T-helper 1 cell treated with Interleukin-12 subunit alpha and Interleukin-12 subunit beta and Interleukin-4 antibody, amounts not matched to agents 30 μg/mL and 1 μg/mL, for 36 hours (primary cell): ENCODE data around the gene CHRM5.

Source experiments
- H3K27ac Mint-ChIP-seq: one replicate; pipeline ENCODE4 v1.8.0; 2021; ENCODE audit warnings: mild to moderate bottlenecking, mixed read lengths
- H3K27me3 Mint-ChIP-seq: one replicate; pipeline ENCODE4 v1.8.0; 2021; ENCODE audit warnings: low read depth, mixed read lengths
- H3K36me3 Mint-ChIP-seq: one replicate; pipeline ENCODE4 v1.8.0; 2021; ENCODE audit warnings: low read depth, mixed read lengths
- H3K4me1 Mint-ChIP-seq: one replicate; pipeline ENCODE4 v1.8.0; 2021; ENCODE audit warnings: low read depth, mixed read lengths
- H3K4me3 Mint-ChIP-seq: one replicate; pipeline ENCODE4 v1.8.0; 2021; ENCODE audit warnings: mild to moderate bottlenecking, moderate library complexity, mixed read lengths
- H3K9me3 Mint-ChIP-seq: one replicate; pipeline ENCODE4 v1.8.0; 2021; ENCODE audit warnings: mixed read lengths

The CHRM5 gene

DNA sequence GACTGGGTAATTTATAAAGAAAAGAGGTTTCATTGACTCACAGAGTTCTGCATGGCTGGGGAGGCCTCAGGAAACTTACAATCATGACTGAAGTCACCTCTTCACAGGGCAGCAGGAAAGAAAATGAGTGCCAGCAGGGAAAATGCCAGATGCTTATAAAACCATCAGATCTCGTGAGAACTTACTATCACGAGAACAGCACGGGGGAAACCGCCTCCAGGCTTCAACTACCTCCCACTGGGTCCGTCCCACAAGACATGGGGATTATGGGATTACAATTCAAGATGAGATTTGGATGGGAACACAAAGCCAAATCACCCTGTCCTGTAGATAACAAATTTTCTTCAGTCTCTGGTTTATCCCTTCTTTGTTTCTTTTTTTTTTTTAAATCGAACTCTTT is 101.7 kb downstream of the CHRM5 start:
- no peaks in the 10 kb centered on the region for H3K4me1 Mint-ChIP-seq
- H3K36me3 Mint-ChIP-seq, result peaks cover 3% of the 10 kb centered on the region
- no peaks in the 10 kb centered on the region for H3K9me3 Mint-ChIP-seq
- H3K27ac Mint-ChIP-seq, result no peak overlapping the region
- no peaks in the 10 kb centered on the region for H3K27me3 Mint-ChIP-seq
- H3K4me3 Mint-ChIP-seq, result no peak overlapping the region

DNA sequence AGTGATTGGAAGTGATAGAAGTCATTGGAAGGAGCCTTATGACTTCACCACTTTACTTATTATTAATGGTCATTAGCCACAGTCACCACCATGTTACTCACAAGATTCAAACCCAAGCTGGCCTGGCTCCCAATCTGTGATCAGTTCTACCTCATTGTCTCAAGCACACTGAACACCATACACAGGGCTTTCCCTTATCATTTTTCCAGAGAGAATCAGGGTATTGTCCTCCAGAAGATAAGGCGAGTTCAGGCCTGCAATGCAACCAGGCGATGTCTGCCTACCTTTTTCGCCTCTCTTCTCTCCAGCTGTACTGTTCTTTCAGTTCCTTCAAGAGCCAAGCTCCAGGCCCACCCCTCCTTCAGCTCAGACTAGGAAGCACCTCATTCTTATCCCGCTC is 108.5 kb downstream of the CHRM5 start:
- H3K9me3 Mint-ChIP-seq, result no peaks in the 10 kb centered on the region
- no peaks in the 10 kb centered on the region for H3K4me1 Mint-ChIP-seq
- no peak overlapping the region for H3K27ac Mint-ChIP-seq
- peaks cover 6% of the 10 kb centered on the region for H3K36me3 Mint-ChIP-seq
- no peak overlapping the region for H3K4me3 Mint-ChIP-seq
- H3K27me3 Mint-ChIP-seq, result no peaks in the 10 kb centered on the region

DNA sequence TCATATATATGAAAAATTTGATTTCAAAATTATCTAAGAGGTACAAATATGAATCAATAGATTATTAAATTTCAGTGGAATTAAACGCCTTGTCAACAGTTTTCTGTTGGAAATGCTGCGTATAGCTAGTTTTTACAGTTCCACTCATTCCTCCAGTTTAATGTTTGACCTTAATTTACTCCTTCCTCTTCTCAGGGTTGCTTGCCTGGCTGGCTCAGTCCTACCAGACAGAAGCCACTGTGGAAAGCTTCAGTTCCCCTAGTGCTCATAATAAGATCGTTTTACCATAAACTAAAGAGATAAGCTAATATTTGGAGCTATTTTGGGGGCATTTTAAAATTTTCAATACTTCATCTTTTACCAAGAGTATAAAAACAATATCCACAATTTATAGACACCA is 110.6 kb downstream of the CHRM5 start:
- H3K4me1 Mint-ChIP-seq, result no peaks in the 10 kb centered on the region
- peaks cover 12% of the 10 kb centered on the region for H3K36me3 Mint-ChIP-seq
- no peaks in the 10 kb centered on the region for H3K27me3 Mint-ChIP-seq
- no peaks in the 10 kb centered on the region for H3K9me3 Mint-ChIP-seq
- no peak overlapping the region for H3K4me3 Mint-ChIP-seq
- H3K27ac Mint-ChIP-seq, result no peak overlapping the region

DNA sequence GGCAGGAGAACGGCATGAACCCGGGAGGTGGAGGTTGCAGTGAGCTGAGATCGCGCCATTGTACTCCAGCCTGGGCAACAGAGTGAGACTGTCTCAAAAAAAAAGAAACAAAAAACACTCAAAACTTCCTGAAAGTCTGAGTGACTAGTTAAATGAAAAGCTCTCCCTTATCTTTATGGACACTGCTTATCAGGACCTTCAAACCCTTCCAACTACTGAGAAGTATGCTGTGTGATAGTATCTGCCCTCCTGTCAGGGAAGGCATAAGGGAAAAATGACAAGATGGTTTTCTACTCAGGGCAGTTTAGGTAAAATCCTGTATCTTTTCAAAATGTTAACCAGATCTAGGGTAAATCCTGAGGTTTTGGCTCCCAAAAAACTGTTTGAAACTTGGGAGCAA is 111.6 kb downstream of the CHRM5 start:
- Mint-ChIP-seq H3K9me3 (no peaks in the 10 kb centered on the region), H3K36me3 (peaks cover 15% of the 10 kb centered on the region), H3K27ac (no peak overlapping the region), H3K4me3 (no peak overlapping the region), H3K4me1 (no peaks in the 10 kb centered on the region), H3K27me3 (no peaks in the 10 kb centered on the region)

DNA sequence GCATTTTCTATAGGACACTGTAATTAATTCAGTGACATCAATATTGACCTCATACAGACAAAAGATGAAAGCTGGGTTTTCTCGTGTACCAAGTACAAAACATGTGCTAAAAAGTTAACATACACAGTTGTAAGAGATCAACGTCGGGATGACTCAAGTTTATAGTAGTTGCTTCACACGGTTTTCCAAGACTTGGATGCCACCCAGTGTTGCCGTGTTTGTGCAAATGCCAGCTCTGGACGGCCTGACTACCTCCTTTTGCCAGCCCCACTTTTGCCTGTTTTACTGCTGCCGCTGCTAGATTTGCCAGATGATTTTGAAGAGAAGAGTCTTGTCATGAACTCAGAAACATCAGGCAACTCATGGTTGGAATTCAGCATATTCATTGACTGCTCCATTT is 115.8 kb downstream of the CHRM5 start:
- Mint-ChIP-seq H3K9me3 (no peaks in the 10 kb centered on the region), H3K27ac (no peak overlapping the region), H3K27me3 (no peaks in the 10 kb centered on the region), H3K4me3 (no peak overlapping the region), H3K36me3 (peaks cover 27% of the 10 kb centered on the region), H3K4me1 (peaks cover 2% of the 10 kb centered on the region)

DNA sequence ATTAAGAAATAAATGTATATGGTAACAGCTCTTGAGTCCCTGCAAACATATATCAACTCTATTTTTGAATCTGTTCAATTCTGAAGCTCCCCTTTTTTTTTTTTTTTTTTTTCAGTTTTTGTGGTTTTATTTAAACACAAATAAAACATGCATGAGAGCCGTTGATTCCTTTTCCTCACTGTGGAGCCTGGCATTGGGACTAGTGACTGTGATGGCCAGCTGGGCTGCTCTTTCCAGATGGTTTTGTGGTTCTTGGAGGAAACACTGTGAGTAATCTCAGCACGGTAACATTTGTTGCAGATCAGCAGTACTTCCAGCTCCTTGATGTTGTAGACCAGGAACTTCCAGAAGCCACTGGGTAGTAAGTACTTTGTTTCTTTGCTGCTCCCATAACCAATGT is 117.4 kb downstream of the CHRM5 start:
- Mint-ChIP-seq H3K9me3 (no peaks in the 10 kb centered on the region), H3K4me3 (no peak overlapping the region), H3K36me3 (peaks cover 35% of the 10 kb centered on the region), H3K27ac (no peak overlapping the region), H3K4me1 (peaks cover 2% of the 10 kb centered on the region), H3K27me3 (no peaks in the 10 kb centered on the region)

DNA sequence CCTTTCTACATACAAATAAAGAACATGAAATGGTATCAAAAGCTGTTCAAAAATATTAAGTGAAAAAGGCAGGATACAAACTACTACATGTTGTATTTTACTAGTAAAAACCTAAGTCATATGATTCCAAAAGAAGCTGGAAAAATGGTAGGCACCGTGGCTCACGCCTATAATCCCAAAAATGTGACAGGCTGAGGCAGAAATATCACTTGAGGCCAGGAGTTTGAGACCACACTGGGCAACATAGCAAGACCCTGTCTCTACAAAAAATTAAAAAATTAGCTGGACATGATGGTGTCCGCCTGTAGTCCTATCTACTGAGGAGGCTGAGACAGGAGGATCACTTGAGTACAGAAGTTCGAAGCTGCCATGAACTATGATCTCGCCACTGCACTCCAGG is 131.6 kb downstream of the CHRM5 start:
- H3K27ac Mint-ChIP-seq, result peak overlapping the region; percentile 13
- peaks cover 22% of the 10 kb centered on the region for H3K36me3 Mint-ChIP-seq
- peaks cover 29% of the 10 kb centered on the region for H3K4me1 Mint-ChIP-seq
- peak overlapping the region; percentile 62 for H3K4me3 Mint-ChIP-seq
- H3K27me3 Mint-ChIP-seq, result no peaks in the 10 kb centered on the region
- no peaks in the 10 kb centered on the region for H3K9me3 Mint-ChIP-seq

DNA sequence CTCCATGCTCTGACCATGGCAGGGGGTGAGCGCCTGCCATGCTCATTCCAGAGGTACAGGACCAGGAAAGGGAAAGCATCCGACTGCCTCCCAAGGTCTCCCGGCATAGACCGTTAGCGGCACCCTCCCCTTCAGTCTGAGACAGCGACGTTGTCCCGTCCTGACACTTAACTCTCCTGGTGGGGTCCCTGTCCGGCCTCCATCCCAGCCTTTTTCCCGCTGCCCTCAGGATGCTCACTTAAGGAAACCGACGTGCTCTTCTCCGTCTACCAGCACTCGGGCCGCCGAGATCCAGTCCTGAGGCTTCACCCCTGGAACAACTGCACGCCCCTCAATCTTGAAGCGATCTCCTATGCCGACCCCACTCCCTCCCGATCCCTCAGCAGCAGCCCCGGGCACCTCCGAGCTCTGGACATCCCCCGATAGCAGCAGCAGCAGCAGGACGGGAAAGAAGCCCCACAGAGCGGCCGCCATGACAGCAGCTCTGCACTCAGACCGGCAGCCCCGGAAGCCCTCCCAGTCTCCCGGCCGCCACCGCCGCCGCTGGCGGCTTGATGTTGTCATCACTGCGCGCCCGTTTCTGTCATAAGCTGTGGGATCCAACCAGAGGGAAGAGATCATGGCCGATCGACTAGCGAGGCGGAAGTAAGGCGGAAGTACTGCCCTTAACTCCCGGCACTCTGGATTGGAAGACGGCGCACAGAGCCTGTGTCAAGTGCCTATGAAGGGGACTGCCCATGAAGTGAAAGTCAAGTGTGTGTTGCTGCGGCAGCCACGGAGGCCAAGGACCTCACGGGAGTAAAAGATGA is 133.3 kb downstream of the CHRM5 start, which contains the start of the genes EMC7 and PGBD4:
TSS of gene EMC7 (minus strand) at position 497 of the 809 bp plus-strand sequence. CDS start at position 474, 23 bp downstream.
TSS of gene PGBD4 (plus strand) at position 718 of the 809 bp plus-strand sequence. CDS start 449 bp downstream, outside the sequence.
- peak within 1 kb of the TSS; percentile 97 for H3K27ac Mint-ChIP-seq
- H3K27me3 Mint-ChIP-seq, result no peaks in the 10 kb centered on the region
- H3K9me3 Mint-ChIP-seq, result no peaks in the 10 kb centered on the region
- H3K36me3 Mint-ChIP-seq, result peaks cover 22% of the 10 kb centered on the region
- peaks cover 28% of the 10 kb centered on the region for H3K4me1 Mint-ChIP-seq
- H3K4me3 Mint-ChIP-seq, result peak within 1 kb of the TSS; percentile 99

DNA sequence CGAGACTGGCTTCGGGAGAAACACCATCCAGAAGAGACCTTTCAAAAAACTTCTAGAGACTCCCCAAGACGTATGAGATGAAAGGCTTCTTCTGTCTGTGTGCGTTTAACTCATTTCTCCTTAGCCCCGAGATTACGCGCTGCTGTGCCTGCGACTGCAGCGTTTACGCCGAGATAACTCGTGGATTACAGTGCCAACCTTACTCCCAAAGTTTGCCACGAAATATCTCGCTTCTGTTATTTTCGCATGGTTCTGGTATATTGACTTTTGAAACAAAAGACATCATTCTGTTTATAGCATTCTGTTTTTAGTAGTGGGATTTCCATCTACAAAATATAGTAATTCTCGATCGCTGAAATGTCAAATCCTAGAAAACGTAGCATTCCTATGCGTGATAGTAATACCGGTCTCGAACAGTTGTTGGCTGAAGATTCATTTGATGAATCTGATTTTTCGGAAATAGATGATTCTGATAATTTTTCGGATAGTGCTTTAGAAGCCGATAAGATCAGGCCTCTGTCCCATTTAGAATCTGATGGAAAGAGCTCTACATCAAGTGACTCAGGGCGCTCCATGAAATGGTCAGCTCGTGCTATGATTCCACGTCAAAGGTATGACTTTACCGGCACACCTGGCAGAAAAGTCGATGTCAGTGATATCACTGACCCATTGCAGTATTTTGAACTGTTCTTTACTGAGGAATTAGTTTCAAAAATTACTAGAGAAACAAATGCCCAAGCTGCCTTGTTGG is 134.1 kb downstream of the CHRM5 start:
- H3K27ac Mint-ChIP-seq, result peak overlapping the region; percentile 97
- peaks cover 22% of the 10 kb centered on the region for H3K36me3 Mint-ChIP-seq
- H3K4me1 Mint-ChIP-seq, result peaks cover 26% of the 10 kb centered on the region

DNA sequence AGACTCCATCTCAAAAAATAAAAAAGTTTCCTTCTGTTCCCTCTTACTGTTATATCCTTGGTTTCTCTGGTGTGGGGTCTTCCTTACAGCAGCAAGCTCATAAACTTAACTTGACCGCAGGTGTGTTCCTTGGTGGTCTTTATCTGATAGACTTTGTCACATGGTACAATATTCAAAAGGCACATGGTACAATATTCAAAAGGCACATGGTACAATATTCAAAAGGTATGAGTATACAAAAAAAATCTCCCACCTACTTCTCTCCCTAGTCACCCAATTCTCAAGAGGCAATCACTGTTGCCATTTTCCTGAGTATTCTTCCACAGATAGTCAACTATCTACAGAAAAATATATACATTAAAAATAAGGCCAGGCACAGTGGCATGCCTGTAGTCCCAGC is 138.1 kb downstream of the CHRM5 start:
- H3K4me1 Mint-ChIP-seq, result peaks cover 16% of the 10 kb centered on the region
- H3K27me3 Mint-ChIP-seq, result peaks cover 6% of the 10 kb centered on the region
- H3K27ac Mint-ChIP-seq, result no peak overlapping the region
- H3K4me3 Mint-ChIP-seq, result no peak overlapping the region
- no peaks in the 10 kb centered on the region for H3K9me3 Mint-ChIP-seq
- H3K36me3 Mint-ChIP-seq, result peaks cover 22% of the 10 kb centered on the region

More for the DNA sequence above, 134.1 kb downstream of the CHRM5 start:
- Mint-ChIP-seq H3K9me3 (no peaks in the 10 kb centered on the region), H3K27me3 (no peaks in the 10 kb centered on the region), H3K4me3 (peak overlapping the region; percentile 99)

DNA sequence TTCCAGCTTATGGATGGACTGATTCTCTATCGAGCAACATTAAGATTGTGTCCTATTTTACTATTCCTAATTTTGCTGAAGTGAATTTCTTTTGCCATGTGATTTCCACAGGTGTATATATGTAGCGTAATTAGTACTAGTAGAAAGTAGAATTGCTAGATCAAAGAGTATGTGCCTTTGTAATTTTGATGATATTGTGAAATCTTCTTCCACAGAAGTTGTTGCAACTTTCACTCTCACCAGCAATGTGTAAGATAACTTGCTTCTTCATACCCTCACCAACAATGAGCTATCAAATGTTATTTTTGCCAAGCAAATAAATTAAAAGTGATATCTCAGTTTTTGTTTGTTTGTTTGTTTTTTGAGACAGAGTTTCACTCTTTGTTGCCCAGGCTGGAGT is 139.0 kb downstream of the CHRM5 start:
- Mint-ChIP-seq H3K27ac (no peak overlapping the region), H3K4me3 (no peak overlapping the region), H3K4me1 (peaks cover 11% of the 10 kb centered on the region), H3K9me3 (no peaks in the 10 kb centered on the region), H3K27me3 (peaks cover 9% of the 10 kb centered on the region), H3K36me3 (peaks cover 16% of the 10 kb centered on the region)

DNA sequence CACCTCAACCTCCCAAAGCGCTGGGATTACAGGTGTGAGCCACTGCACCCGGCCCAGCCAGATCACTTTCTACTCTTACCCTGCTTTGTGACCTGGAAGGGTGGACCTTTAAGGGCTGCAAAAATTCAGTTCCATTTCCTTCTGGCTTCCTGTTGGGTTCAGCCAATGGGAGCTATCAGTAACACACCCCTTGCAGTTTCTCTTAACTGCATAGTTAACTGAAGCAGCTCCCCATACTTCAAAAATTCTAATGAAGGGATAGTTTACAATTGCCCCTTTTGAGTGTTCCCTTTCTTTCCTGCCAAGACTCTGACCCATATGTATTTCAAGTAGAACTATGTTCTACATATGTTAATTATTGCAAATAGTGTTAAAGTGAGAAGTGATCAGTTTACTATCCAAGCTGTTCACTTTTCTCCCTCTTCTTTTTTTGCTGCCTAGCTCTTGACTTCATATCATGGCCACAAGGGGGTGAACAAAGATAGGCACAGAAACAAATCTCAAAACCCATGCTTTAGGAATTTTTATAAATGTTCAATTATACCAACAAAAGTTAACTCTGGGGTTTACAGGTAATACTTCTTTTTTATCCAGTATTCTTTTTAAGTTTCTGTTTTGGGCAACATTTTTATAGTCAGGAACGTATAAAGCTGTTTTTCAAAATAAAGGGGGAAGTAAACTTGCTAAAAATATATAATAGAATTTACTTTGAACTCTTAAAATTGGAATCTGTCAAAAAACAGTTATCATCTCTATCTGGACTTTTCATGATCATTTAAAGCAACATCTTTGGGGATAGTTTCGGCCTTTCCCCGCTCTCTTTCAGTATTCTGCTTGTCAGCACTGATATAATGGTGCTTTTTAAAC is 141.7 kb downstream of the CHRM5 start:
- Mint-ChIP-seq H3K9me3 (no peaks in the 10 kb centered on the region), H3K4me1 (peaks cover 5% of the 10 kb centered on the region), H3K27ac (no peak overlapping the region), H3K27me3 (peaks cover 9% of the 10 kb centered on the region), H3K36me3 (peaks cover 2% of the 10 kb centered on the region), H3K4me3 (no peak overlapping the region)

DNA sequence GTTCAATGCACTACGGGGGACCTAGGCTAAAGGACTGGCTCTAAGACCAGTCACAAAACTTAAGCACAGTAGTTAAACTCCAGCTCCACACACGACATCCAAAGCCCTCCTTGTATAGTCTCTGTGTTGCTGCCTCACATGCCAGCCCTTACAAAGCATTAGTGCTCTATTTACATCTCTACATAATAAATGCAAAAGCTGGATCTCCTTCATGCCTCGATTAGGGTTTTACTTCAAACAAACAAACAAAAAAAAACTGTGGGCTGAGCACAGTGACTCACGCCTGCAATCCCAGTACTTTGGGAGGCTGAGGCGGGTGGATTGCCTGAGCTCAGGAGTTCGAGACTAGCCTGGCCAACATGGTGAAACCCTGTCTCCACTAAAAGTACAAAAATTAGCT is 143.2 kb downstream of the CHRM5 start:
- Mint-ChIP-seq H3K27me3 (peaks cover 9% of the 10 kb centered on the region), H3K9me3 (no peaks in the 10 kb centered on the region), H3K4me1 (peaks cover 5% of the 10 kb centered on the region), H3K27ac (no peak overlapping the region), H3K4me3 (no peak overlapping the region), H3K36me3 (no peaks in the 10 kb centered on the region)

DNA sequence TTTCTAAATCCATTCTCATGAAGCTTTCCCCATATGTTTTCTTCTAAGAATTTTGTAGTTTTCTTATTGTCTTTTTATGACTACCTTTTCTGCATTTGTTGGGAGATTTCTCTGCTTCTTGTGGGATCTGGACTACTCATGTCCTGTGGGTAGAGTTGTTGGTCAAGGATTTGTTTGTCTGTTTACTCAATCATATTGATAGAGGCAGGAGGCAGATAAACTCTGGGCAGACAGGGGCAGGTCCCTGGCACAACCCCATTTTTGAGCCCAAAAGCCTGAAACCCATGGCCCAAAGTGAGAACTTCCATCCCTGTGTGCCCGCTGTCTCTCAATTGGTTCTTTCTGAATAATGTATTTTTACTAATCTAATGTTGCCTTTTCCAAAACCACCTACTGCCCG is 145.9 kb downstream of the CHRM5 start:
- H3K9me3 Mint-ChIP-seq, result no peaks in the 10 kb centered on the region
- peaks cover 9% of the 10 kb centered on the region for H3K27me3 Mint-ChIP-seq
- no peak overlapping the region for H3K4me3 Mint-ChIP-seq
- H3K36me3 Mint-ChIP-seq, result no peaks in the 10 kb centered on the region
- H3K4me1 Mint-ChIP-seq, result peaks cover 5% of the 10 kb centered on the region
- no peak overlapping the region for H3K27ac Mint-ChIP-seq
